ENCODE measurements around the gene ODC1.

Gene ODC1

GRCh38 chr2:10397297-10397875, 50.7 kb downstream of the ODC1 start:
- H3K27ac ChIP-seq (ENCODE audit: low read depth, low read length): no peak overlapping the region
- H3K4me3 ChIP-seq (ENCODE audit: insufficient read depth, low read length, poor library complexity, severe bottlenecking): no peak overlapping the region
- no peaks in the 10 kb centered on the region for H3K9me2 ChIP-seq (replicated peaks; ENCODE audit: insufficient read depth, low read length)
- no peak overlapping the region for H2AFZ ChIP-seq (ENCODE audit: low read depth, low read length, severe bottlenecking)
- no peaks in the 10 kb centered on the region for H3K79me2 ChIP-seq (ENCODE audit: insufficient read depth, low read length)
- no peak for TF ChIP-seq EZH2phosphoT487 (conservative IDR thresholded peaks at IDR 0.05; ENCODE audit: low read length)
- TF ChIP-seq, protein P1, sequence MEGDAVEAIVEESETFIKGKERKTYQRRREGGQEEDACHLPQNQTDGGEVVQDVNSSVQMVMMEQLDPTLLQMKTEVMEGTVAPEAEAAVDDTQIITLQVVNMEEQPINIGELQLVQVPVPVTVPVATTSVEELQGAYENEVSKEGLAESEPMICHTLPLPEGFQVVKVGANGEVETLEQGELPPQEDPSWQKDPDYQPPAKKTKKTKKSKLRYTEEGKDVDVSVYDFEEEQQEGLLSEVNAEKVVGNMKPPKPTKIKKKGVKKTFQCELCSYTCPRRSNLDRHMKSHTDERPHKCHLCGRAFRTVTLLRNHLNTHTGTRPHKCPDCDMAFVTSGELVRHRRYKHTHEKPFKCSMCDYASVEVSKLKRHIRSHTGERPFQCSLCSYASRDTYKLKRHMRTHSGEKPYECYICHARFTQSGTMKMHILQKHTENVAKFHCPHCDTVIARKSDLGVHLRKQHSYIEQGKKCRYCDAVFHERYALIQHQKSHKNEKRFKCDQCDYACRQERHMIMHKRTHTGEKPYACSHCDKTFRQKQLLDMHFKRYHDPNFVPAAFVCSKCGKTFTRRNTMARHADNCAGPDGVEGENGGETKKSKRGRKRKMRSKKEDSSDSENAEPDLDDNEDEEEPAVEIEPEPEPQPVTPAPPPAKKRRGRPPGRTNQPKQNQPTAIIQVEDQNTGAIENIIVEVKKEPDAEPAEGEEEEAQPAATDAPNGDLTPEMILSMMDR (IDR thresholded peaks at IDR 0.05; ENCODE audit: insufficient read depth, low read length, poor library complexity, severe bottlenecking): no peak
- H3K9me3 ChIP-seq (ENCODE audit: insufficient read depth, low read length): no peaks in the 10 kb centered on the region
- H3K9ac ChIP-seq (ENCODE audit: low read length): no peak overlapping the region
- no peak overlapping the region for H3K4me2 ChIP-seq (ENCODE audit: low read depth, low read length, poor library complexity, severe bottlenecking)
- H3F3A ChIP-seq (ENCODE audit: insufficient read depth): no peaks in the 10 kb centered on the region
- no peaks in the 10 kb centered on the region for H3K27me3 ChIP-seq (ENCODE audit: low read length)
- no peaks in the 10 kb centered on the region for H4K20me1 ChIP-seq (ENCODE audit: low read depth, low read length)
- no peaks in the 10 kb centered on the region for H3K36me3 ChIP-seq (ENCODE audit: low read length)

GRCh38 chr2:10396464-10396863, 51.7 kb downstream of the ODC1 start:
- Histone ChIP-seq H3K79me2 (ENCODE audit: insufficient read depth, low read length) (no peaks in the 10 kb centered on the region), H3K4me2 (ENCODE audit: low read depth, low read length, poor library complexity, severe bottlenecking) (no peak overlapping the region), H3K36me3 (ENCODE audit: low read length) (no peaks in the 10 kb centered on the region), H3K9me2 (replicated peaks; ENCODE audit: insufficient read depth, low read length) (no peaks in the 10 kb centered on the region), H3K9me3 (ENCODE audit: insufficient read depth, low read length) (no peaks in the 10 kb centered on the region), H3K4me3 (ENCODE audit: insufficient read depth, low read length, poor library complexity, severe bottlenecking) (no peak overlapping the region), H3K9ac (ENCODE audit: low read length) (no peak overlapping the region), H3K27ac (ENCODE audit: low read depth, low read length) (no peak overlapping the region), H2AFZ (ENCODE audit: low read depth, low read length, severe bottlenecking) (no peak overlapping the region), H4K20me1 (ENCODE audit: low read depth, low read length) (no peaks in the 10 kb centered on the region), H3F3A (ENCODE audit: insufficient read depth) (no peaks in the 10 kb centered on the region), H3K27me3 (ENCODE audit: low read length) (no peaks in the 10 kb centered on the region)
- no peak for TF ChIP-seq EZH2phosphoT487 (conservative IDR thresholded peaks at IDR 0.05; ENCODE audit: low read length)
- TF ChIP-seq, protein P1 (IDR thresholded peaks at IDR 0.05; ENCODE audit: insufficient read depth, low read length, poor library complexity, severe bottlenecking): no peak

- Histone ChIP-seq H2AFZ (ENCODE audit: low read depth, low read length, severe bottlenecking) (no peak overlapping the region), H3K27ac (ENCODE audit: low read depth, low read length) (no peak overlapping the region), H3F3A (ENCODE audit: insufficient read depth) (no peaks in the 10 kb centered on the region), H3K9me3 (ENCODE audit: insufficient read depth, low read length) (no peaks in the 10 kb centered on the region), H3K36me3 (ENCODE audit: low read length) (no peaks in the 10 kb centered on the region), H3K4me2 (ENCODE audit: low read depth, low read length, poor library complexity, severe bottlenecking) (no peak overlapping the region), H3K27me3 (ENCODE audit: low read length) (no peaks in the 10 kb centered on the region), H3K79me2 (ENCODE audit: insufficient read depth, low read length) (no peaks in the 10 kb centered on the region), H4K20me1 (ENCODE audit: low read depth, low read length) (no peaks in the 10 kb centered on the region), H3K9ac (ENCODE audit: low read length) (no peak overlapping the region), H3K4me3 (ENCODE audit: insufficient read depth, low read length, poor library complexity, severe bottlenecking) (no peak overlapping the region), H3K9me2 (replicated peaks; ENCODE audit: insufficient read depth, low read length) (no peaks in the 10 kb centered on the region)
- TF ChIP-seq EZH2phosphoT487 (conservative IDR thresholded peaks at IDR 0.05; ENCODE audit: low read length): no peak
- TF ChIP-seq, protein P1 (IDR thresholded peaks at IDR 0.05; ENCODE audit: insufficient read depth, low read length, poor library complexity, severe bottlenecking): no peak
Measured at GRCh38 chr2:10395893-10396292, 52.2 kb downstream of the ODC1 start.

All from SU-DHL-6 (cell line).